ENCODE data around the gene GARNL3. TPM values are rescaled to one million over a fixed set of nuclear protein-coding genes. Genes with fewer than 3 reads are reported as not detected.

Gene GARNL3
- total and polyA plus RNA-seq, 2 donors (not counting 3 experiments of a cell fraction or from before 2014, with no cell fraction given): 1.4 to 8.3 TPM

- Histone ChIP-seq H3K9ac (replicated peaks; ENCODE audit: extremely low read depth, insufficient read depth, low read length) (no peak overlapping the region), H4K20me1 (replicated peaks; ENCODE audit: control insufficient read depth, extremely low read depth, insufficient read depth, low read length) (no peaks in the 10 kb centered on the region), H3K27me3 (ENCODE audit: control insufficient read depth in 2 of 2, insufficient read depth in 2 of 2, low read length in 2 of 2) (no peaks in the 10 kb centered on the region), H3K4me3 (replicated peaks in 1 of 3; ENCODE audit: insufficient read depth in 1 of 3, low read depth in 1 of 3, low read length in 3 of 3) (no peak overlapping the region), H2AFZ (ENCODE audit: low read depth, low read length) (no peak overlapping the region), H3K9me1 (replicated peaks; ENCODE audit: control insufficient read depth, extremely low read depth, insufficient read depth, low read length) (no peaks in the 10 kb centered on the region), H3K4me2 (ENCODE audit: insufficient read depth, low read length) (no peak overlapping the region), H3K4me1 (ENCODE audit: control insufficient read depth, extremely low read depth, insufficient read depth, low read length) (peaks cover 15% of the 10 kb centered on the region), H3K9me3 (replicated peaks; ENCODE audit: control insufficient read depth, insufficient read depth, low read length) (no peaks in the 10 kb centered on the region), H3K36me3 (ENCODE audit: control insufficient read depth in 2 of 2, extremely low read depth in 1 of 2, insufficient read depth in 2 of 2, low read length in 2 of 2) (peaks cover 2% of the 10 kb centered on the region in 2 experiments), H3K79me2 (ENCODE audit: control insufficient read depth, insufficient read depth, low read length) (peaks cover 38% of the 10 kb centered on the region), H3K27ac (ENCODE audit: insufficient read depth, low read depth, low read length) (no peak overlapping the region)
- BruUV-seq (replicated peaks): no TSS peak
- ChIA-PET POLR2A (no interaction called here), CTCF (no interaction called here)
- intact Hi-C loops (cut with micrococcal nuclease): no loop called here
- FAIRE-seq (no peak), DNase-seq (ENCODE audit: low read depth, low spot score) (no peak)
- no peak for TF ChIP-seq GATA2 (IDR thresholded peaks at IDR 0.05; ENCODE audit: insufficient read depth, insufficient read length, low read depth, low read length)
- TF ChIP-seq EZH2 (IDR thresholded peaks at IDR 0.05; ENCODE audit: borderline replicate concordance, low read depth, low read length, severe bottlenecking): no peak
- no peak for TF ChIP-seq CTCF (IDR thresholded peaks at IDR 0.05; ENCODE audit: extremely low read depth in 1 of 2, insufficient read depth in 1 of 2, low read depth in 1 of 2, low read length in 2 of 2)
- TF ChIP-seq POLR2AphosphoS5 (IDR thresholded peaks at IDR 0.05; ENCODE audit: insufficient read depth, low read depth, low read length): no peak
- no peak for TF ChIP-seq MAX (IDR thresholded peaks at IDR 0.05; ENCODE audit: insufficient read depth, insufficient read length)
- no peak for TF ChIP-seq FOS (IDR thresholded peaks at IDR 0.05; ENCODE audit: borderline replicate concordance, insufficient read depth, low read length)
- no peak for TF ChIP-seq MYC (IDR thresholded peaks at IDR 0.05; ENCODE audit: low read depth, low read length)
- no peak for TF ChIP-seq JUN (IDR thresholded peaks at IDR 0.05; ENCODE audit: borderline replicate concordance, insufficient read depth, insufficient read length, low read depth)
- TF ChIP-seq POLR2A (IDR thresholded peaks at IDR 0.05; ENCODE audit: low read depth, low read length): no peak
- dilution Hi-C loops (cut with MboI; ENCODE audit: extremely low pct_ligation_motif_present, low sequenced_read_pairs): no loop called here
These were observed 163.8 kb downstream of the GARNL3 start for GRCh38 chr9:127428348-127428747.
